Nephron (organoid): Measurements from ENCODE around the gene CPSF2.

Experiments
- H3K27ac Mint-ChIP-seq, 3 experiments: 2 replicates each; pipeline ENCODE4 v1.8.0; 2020; ENCODE audit warnings: mixed read lengths in 3 of 3, mild to moderate bottlenecking in 2 of 3, moderate library complexity in 1 of 3
- H3K27me3 Mint-ChIP-seq: 2 replicates; pipeline ENCODE4 v1.8.0; 2021; ENCODE audit warnings: low read depth, mild to moderate bottlenecking, moderate library complexity, mixed read lengths
- H3K36me3 Mint-ChIP-seq: 2 replicates; pipeline ENCODE4 v1.8.0; 2020; ENCODE audit warnings: low read depth, mixed read lengths
- H3K4me1 Mint-ChIP-seq: 2 replicates; pipeline ENCODE4 v1.8.0; 2020; ENCODE audit warnings: mixed read lengths
- H3K4me3 Mint-ChIP-seq, 3 experiments: 2 replicates each; pipeline ENCODE4 v1.8.0; 2020; ENCODE audit warnings: mild to moderate bottlenecking in 3 of 3, mixed read lengths in 3 of 3, moderate library complexity in 2 of 3
- H3K9me3 Mint-ChIP-seq: 2 replicates; pipeline ENCODE4 v1.8.0; 2020; ENCODE audit warnings: mixed read lengths
- TF ChIP-seq, protein P1 (sequence below), 3 experiments: fragments of 200-600 bp; sonication (generic); IDR thresholded peaks; one replicate each; pipeline ENCODE4 v1.5.0; 2021; ENCODE audit warnings: antibody characterized with exemption in 3 of 3; ENCODE audit not compliant: unreplicated experiment in 3 of 3

The CPSF2 gene

DNA sequence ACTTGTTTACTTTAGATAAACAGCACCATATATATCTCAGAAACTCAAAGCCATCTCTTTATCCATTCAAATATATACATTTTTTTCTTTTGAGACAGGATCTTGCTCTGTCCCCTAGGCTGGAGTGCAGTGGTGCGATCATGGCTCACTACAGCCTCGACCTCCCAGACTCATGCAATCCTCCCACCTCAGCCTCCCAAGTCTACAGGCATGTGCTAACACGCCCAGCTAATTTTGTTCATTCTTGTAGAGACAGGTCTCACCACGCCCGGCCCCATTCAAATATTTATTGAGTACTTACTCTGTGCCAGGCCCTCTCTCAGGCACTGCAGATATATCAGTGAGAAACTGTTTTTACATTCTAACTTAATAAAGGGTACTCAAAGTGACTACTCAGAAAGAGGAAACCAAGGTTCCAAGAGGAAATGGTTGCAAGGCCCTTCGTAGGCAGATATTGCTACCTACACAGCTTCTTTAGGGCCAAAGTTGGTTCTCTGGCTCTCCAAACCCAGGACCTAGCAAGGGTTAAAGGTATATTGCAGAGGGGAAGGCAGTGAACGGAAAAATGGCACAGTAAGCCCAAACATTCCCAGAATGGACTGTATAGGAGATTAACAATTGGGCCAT lies 18.3 kb upstream of the CPSF2 start:
- H3K9me3 Mint-ChIP-seq = no peaks in the 10 kb centered on the region
- H3K27me3 Mint-ChIP-seq = no peaks in the 10 kb centered on the region
- TF ChIP-seq, protein P1, sequence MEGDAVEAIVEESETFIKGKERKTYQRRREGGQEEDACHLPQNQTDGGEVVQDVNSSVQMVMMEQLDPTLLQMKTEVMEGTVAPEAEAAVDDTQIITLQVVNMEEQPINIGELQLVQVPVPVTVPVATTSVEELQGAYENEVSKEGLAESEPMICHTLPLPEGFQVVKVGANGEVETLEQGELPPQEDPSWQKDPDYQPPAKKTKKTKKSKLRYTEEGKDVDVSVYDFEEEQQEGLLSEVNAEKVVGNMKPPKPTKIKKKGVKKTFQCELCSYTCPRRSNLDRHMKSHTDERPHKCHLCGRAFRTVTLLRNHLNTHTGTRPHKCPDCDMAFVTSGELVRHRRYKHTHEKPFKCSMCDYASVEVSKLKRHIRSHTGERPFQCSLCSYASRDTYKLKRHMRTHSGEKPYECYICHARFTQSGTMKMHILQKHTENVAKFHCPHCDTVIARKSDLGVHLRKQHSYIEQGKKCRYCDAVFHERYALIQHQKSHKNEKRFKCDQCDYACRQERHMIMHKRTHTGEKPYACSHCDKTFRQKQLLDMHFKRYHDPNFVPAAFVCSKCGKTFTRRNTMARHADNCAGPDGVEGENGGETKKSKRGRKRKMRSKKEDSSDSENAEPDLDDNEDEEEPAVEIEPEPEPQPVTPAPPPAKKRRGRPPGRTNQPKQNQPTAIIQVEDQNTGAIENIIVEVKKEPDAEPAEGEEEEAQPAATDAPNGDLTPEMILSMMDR (IDR thresholded peaks at IDR 0.05; ENCODE audit: unreplicated experiment in 3 of 3) = no peak
- peaks cover 4% of the 10 kb centered on the region for H3K36me3 Mint-ChIP-seq
- peak overlapping the region; percentile 29 to 59 (median 46) for H3K4me3 Mint-ChIP-seq
- peaks cover 29% of the 10 kb centered on the region for H3K4me1 Mint-ChIP-seq
- no peak overlapping the region for H3K27ac Mint-ChIP-seq

DNA sequence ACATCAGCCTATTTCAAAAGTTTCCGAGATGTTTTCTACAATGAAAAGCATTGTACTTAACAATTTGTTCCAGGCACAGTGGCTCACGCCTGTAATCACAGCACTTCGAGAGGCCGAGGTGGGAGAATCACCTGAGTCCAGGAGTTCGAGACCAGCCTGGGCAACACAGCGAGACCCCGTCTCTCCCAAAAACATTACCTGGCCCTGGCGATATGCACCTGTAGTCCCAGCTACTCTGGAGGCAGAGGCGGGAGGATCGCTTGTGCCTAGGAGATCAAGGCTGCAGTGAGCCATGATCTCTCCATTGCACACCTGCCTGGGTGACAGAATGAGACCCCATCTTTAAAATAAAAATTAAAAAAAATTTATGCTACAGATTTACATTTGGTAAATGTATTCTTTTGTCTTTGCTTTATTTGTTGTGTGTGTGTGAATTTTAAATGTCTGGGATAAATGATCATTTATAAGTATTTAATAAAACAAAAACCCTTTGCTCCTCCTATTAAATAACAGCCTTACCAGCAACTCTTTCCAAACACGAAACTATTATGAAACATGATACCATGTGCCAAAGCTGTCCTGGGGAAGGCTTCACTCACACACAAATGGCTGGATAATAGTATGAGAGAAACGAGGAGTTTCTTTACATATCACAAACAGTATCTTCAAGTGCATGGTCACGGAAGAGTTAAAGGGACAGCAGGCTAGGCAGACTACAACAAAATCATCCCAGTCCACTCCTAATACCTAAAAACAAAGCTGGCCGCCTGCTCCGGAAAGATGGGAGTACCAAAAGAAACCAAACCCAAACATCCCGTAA lies 16.5 kb upstream of the CPSF2 start:
- H3K9me3 Mint-ChIP-seq = no peaks in the 10 kb centered on the region
- TF ChIP-seq, protein P1 (IDR thresholded peaks at IDR 0.05; ENCODE audit: unreplicated experiment in 3 of 3) = no peak
- peak overlapping the region; percentile 84 to 92 (median 91) for H3K27ac Mint-ChIP-seq
- H3K4me1 Mint-ChIP-seq = peaks cover 29% of the 10 kb centered on the region
- H3K27me3 Mint-ChIP-seq = no peaks in the 10 kb centered on the region
- H3K4me3 Mint-ChIP-seq = peak overlapping the region; percentile 89 to 97 (median 95)
- no peaks in the 10 kb centered on the region for H3K36me3 Mint-ChIP-seq

DNA sequence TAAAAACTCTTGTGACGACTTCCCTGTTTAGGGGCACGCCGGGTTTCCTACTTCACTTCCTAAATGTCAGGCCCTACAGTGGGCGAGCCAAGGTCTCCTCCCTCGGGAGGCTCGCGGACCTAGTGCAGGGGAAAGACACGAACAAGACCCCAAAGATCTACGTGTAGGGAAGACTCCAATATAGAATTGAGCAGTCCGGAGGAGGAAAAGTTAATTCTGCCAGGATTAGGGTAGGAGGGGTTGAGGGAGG lies 16.0 kb upstream of the CPSF2 start:
- H3K4me1 Mint-ChIP-seq = peaks cover 29% of the 10 kb centered on the region
- H3K4me3 Mint-ChIP-seq = peak overlapping the region; percentile 89 to 97 (median 95)
- H3K27me3 Mint-ChIP-seq = no peaks in the 10 kb centered on the region
- H3K9me3 Mint-ChIP-seq = no peaks in the 10 kb centered on the region
- TF ChIP-seq, protein P1 (IDR thresholded peaks at IDR 0.05; ENCODE audit: unreplicated experiment in 3 of 3) = no peak
- peak overlapping the region; percentile 84 to 92 (median 91) for H3K27ac Mint-ChIP-seq
- no peaks in the 10 kb centered on the region for H3K36me3 Mint-ChIP-seq

DNA sequence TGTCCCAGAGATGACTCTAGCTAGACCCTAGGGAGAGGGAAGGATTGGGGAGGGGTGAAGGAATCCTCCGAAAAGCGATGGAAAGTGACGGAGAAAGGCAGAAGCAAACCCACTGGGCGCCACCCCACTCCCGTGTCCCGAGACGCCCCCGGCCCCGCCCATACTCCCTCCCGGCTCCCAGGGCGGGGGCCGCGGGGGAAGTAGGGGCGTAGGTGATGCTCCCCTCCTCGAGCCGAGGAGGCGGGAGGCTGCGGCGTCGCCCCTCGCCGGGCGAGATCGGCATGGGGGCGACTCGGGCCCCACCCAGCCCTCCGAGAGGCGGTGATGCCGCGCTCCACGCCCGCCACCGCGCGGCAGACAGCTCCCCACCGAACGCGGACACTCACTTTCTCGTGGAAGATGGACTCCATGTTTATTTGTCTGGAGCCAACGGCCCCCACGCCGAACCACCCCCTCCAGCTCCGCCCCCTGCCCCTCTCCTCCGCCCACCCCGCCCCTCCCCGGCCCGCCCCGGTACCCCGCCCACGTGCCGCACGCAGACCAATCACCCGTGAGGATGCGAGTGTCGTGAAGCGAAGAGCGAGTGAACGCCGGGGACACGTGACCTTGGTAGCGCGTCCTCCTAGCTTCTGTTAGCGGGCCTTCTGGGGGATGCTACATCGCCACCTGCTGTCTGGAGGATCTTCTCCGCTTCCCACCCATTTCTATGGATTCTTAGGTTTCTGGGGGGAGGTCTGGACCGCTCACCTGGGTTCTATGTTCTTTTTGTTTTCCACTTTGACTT lies 15.4 kb upstream of the CPSF2 start, which contains the start of gene ATXN3:
Gene ATXN3 (minus strand): TSS at position 440 of the 784 bp plus-strand sequence. CDS start 30 bp downstream, at position 410.
- TF ChIP-seq, protein P1 (IDR thresholded peaks at IDR 0.05; ENCODE audit: unreplicated experiment in 3 of 3) = peak; percentile 52 to 69 (median 68)
- Mint-ChIP-seq H3K27ac (peak within 1 kb of the TSS; percentile 84 to 92 (median 91)), H3K9me3 (no peaks in the 10 kb centered on the region), H3K4me1 (peaks cover 29% of the 10 kb centered on the region), H3K4me3 (peak within 1 kb of the TSS; percentile 89 to 97 (median 95)), H3K27me3 (no peaks in the 10 kb centered on the region), H3K36me3 (no peaks in the 10 kb centered on the region)

DNA sequence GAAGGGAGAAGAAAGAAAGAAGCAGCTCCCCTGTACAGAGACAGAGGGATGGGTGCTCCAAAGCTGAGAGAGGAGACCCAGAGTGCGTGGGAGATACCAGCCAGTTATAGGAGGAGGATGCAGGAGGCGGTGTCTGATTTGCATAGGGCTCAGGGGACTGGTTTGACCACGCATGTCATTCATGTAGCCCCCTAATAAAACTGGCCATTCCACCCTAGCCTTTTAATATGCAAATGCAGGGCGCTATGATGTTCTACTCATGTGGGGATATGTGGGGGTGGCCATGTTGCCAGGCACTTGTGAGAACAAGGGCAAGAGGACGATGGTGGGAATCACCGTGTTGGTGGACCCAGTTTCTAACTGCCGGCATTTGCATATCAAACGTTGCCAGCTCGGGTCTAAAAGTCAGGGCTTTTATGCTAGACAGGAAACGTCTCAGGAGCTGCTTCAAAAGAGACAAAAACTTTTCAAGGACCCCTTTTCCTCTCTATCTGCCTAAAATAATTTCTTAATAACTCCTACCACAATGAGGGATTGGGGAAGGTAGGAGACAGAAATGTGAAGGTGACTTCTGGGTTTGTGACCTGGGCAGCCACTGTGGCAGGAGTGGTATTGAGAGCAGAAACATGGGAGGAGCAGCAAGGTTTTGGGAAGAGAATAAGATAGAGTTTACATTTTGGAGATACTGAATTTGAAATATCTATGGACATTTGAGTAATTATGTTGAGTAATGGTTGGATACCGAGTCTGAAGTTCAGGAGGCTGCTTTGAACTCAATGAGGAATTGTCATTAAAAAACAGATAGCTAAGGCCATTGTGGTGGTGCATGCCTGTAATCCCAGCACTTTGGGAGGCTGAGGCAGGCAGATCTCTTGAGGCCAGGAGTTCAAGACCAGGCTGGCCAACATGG lies 13.2 kb upstream of the CPSF2 start:
- H3K27me3 Mint-ChIP-seq = no peaks in the 10 kb centered on the region
- no peaks in the 10 kb centered on the region for H3K9me3 Mint-ChIP-seq
- peaks cover 16% of the 10 kb centered on the region for H3K4me1 Mint-ChIP-seq
- TF ChIP-seq, protein P1 (IDR thresholded peaks at IDR 0.05; ENCODE audit: unreplicated experiment in 3 of 3) = no peak
- H3K4me3 Mint-ChIP-seq = peak overlapping the region; percentile 23 to 42 (median 29)
- no peaks in the 10 kb centered on the region for H3K36me3 Mint-ChIP-seq
- H3K27ac Mint-ChIP-seq = peak overlapping the region; percentile 12 to 47 (median 28)
